ENCODE data around the gene CCBE1.
"Not testable (repeated sequence)": the region's sequence is repeated elsewhere in the genome, so short reads cannot be mapped to it uniquely, and the experiment has no call there.

Gene CCBE1

GRCh38 chr18:59518705-59519104 lies 178.5 kb downstream of the CCBE1 start:
- no peak for DNase-seq

- no peak for DNase-seq
Measured at GRCh38 chr18:59517446-59518165, 179.6 kb downstream of the CCBE1 start.

GRCh38 chr18:59516356-59517155 lies 180.7 kb downstream of the CCBE1 start:
- DNase-seq: no peak

GRCh38 chr18:59515956-59516355 lies 181.3 kb downstream of the CCBE1 start:
- DNase-seq: not testable (repeated sequence)

GRCh38 chr18:59515147-59515546 lies 182.1 kb downstream of the CCBE1 start:
- DNase-seq: no peak

- DNase-seq: no peak
Measured at GRCh38 chr18:59514203-59514602, 183.0 kb downstream of the CCBE1 start.

GRCh38 chr18:59512025-59512755 lies 185.0 kb downstream of the CCBE1 start:
- DNase-seq: no peak

- DNase-seq: no peak
Measured at GRCh38 chr18:59509481-59510442, 187.5 kb downstream of the CCBE1 start.

GRCh38 chr18:59505356-59505755 lies 191.9 kb downstream of the CCBE1 start:
- no peak for DNase-seq

GRCh38 chr18:59502274-59503175 lies 194.7 kb downstream of the CCBE1 start:
- DNase-seq: no peak

- no peak for DNase-seq
Measured at GRCh38 chr18:59501920-59502273, 195.3 kb downstream of the CCBE1 start.

- no peak for DNase-seq
Measured at GRCh38 chr18:59500765-59501164, 196.5 kb downstream of the CCBE1 start.

GRCh38 chr18:59498506-59499086 lies 198.6 kb downstream of the CCBE1 start:
- DNase-seq: no peak

- no peak for DNase-seq
Measured at GRCh38 chr18:59492756-59493421, 204.3 kb downstream of the CCBE1 start.

- DNase-seq: no peak
Measured at GRCh38 chr18:59488899-59489298, 208.3 kb downstream of the CCBE1 start.

GRCh38 chr18:59485382-59485781 lies 211.8 kb downstream of the CCBE1 start:
- DNase-seq: no peak

- DNase-seq: no peak
Measured at GRCh38 chr18:59484561-59485328, 212.5 kb downstream of the CCBE1 start.

- DNase-seq: no peak
Measured at GRCh38 chr18:59484131-59484530, 213.1 kb downstream of the CCBE1 start.

GRCh38 chr18:59481436-59481835 lies 215.8 kb downstream of the CCBE1 start:
- DNase-seq: no peak

- DNase-seq: no peak
Measured at GRCh38 chr18:59479776-59480175, 217.4 kb downstream of the CCBE1 start.

All from 8988T (cell line).